Activated T-cell treated with anti-CD3 and anti-CD28 coated beads for 24 hours (primary cell): ENCODE results near the gene TUBA1A.
"Not testable (repeated sequence)": the region's sequence is repeated elsewhere in the genome, so short reads cannot be mapped to it uniquely, and the experiment has no call there.

ENCODE experiments used
- DNase-seq: peaks from one replicate; pipeline ENCODE4 v3.0.0-alpha.2; 2020; ENCODE audit warnings: low read depth

Gene TUBA1A

DNA sequence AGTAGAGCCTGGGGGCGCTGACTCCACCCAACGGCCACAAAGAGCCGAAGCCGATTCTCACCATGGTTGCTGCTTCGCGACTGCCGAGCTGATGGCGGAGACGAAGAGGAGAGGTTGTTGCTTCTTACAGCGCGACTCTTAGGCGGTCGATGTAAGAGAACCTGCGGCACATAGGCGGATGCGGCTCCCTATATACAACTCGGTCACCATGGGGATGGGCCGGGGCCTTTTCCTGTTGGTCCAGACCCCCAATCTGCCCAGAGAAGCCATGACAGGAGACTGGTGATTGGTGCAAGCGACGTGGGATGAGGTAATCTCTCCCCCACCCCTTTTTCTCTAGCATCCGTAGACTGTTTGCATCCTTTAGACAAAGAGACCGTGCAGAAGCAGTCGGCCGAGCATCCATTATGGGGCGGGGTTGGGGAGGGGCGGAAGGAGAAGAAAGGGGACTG, at the start of gene TUBA1A:
TSS of gene TUBA1A (minus strand) at position 165 of the 452 bp plus-strand sequence. CDS start at position 64, 101 bp downstream.
- DNase-seq: peak; percentile 86

DNA sequence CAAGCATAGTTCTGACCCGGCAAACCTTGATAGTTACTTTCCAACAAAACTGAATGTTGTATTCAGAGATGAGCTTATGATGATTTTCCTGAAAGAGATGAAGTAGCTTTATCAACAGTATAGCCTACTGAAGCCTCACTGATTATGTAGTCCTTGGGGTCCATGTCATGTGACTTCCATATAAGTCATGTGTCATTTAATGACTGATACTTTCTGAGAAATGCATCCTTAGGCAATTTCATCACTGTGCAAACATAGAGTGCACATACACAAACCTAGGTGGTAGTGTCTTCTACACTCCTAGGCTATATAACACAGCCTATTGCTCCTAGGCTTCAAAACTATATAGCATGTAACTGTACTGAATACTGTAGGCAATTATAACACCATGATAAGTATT, 47.5 kb upstream of the TUBA1A start:
- DNase-seq: no peak

DNA sequence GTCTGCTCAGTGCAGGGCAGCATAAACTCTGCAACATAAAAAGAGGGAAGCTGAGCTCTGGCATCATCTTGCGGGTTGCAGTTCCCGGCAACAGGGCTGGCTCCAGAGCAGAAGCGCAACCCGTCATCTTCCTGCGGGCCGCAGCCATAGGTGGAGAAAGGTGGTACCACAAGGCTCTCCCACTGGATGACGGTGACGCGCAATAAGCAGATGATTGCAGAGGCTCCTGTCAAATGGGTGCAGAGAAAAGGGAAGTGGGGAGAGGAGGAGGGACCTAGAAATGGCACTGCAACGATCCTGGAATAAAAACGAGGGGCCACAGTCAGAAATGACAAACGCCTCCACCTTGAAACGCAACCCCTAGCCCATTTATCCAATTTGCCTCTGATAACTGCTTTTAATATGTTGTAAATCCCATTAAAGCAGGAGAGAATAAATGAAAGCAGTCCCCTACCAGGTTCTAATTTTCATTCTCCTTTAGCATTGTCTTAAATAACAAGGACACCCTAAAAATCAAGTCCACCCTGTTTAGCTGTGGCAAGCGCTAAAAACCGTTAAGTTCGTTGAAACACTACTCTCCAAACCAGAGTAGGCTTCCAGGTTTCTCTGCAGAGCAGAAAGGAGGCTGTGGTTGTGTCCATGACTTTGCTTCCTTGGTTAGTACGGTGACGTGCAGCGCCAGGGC, 45.1 kb upstream of the TUBA1A start:
- DNase-seq: no peak

DNA sequence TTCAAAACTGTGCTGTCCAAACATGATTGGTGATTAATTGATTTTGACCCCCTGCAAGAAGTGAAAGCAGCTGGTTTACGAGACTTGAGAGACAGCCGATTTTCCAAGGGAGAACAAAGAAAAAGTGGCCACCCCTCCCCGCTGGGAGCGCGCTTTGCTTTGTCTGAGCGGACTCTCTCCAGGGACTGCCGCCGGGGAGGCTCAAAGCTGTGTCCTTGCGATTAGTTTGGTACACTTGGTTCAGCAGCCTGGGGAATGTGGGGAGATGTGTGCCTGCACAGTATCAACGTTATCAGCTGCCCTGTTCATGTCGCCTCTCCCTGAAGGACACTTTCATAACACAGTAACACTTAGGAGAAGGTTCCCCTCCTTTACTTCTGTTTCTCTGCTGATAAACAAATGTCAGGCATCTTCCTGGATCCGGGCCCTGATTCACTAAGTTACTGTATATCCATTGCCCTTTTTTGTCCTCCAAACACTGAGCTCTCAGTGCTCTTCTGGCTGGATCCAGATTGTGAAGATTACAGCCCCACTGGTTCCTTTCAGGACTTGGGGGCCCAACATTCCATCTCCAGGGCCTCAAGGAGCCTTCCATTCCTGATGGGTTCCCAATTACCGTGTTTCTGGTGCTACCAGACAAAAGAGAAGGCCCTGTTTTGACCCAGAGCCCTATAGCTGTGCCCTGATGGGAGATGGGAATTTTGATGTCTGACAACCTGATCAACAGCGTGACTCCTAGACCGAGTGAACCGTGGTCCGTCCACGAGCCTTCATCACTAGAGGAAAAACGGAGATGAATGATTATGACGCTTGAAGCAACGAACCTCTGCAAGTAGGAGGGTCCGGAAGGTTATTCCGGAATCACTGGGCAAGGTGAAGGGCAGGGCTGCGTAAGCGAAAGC, 44.3 kb upstream of the TUBA1A start:
- no peak for DNase-seq

DNA sequence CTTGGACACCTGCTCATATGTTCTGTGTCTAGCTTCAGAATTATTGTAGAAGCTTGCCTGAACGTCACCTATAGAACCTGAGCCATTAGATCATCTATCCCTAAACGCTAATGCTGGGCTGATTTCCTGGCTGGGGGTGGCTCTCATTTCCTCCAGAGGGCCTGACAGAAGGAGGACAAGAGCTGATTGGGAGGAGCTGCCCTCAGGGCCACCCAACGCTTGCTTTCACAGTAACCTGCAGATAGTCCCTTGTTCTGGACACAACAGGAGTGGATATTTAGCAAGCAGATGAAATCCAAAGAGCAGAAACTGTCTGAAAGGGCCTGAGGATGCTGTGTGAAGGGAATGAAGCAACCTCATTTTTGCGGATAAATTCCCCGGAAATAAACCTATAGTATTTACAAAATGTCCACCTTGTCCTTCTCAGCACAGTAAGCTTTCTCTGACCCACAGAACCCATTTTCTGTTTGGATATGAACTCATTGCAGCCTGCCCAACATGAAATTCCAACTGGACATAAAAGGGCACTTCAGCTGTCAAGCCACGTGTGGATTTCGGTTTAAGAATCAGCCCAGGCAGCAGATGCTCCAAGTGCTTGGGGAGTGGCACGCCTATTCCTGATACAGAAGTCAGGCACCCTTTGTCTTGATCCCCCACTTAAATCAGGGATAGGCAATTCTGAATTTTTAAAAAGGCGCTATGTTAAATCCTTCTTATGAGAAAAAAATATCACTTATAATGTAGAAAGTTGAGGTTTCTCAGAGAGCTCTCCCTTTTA, 43.2 kb upstream of the TUBA1A start:
- no peak for DNase-seq

DNA sequence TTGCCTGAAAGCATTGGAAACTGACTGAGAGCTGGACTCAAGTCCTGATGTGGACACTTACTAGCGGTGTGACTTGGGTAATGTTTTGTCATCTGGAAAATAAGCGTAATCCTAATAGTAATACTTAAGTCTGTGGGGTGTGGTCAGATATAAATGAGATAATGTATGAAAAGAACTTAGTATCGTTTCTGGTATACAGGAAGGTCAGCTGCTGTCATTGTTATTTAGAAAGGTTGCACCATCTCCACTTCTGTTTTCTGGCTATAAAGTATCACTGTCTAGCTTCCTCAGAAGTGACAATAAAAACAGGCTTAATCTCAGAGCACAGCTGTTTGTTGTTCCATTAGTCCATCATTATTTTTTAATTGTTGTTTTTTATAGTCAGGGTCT, 41.9 kb upstream of the TUBA1A start:
- DNase-seq: no peak

DNA sequence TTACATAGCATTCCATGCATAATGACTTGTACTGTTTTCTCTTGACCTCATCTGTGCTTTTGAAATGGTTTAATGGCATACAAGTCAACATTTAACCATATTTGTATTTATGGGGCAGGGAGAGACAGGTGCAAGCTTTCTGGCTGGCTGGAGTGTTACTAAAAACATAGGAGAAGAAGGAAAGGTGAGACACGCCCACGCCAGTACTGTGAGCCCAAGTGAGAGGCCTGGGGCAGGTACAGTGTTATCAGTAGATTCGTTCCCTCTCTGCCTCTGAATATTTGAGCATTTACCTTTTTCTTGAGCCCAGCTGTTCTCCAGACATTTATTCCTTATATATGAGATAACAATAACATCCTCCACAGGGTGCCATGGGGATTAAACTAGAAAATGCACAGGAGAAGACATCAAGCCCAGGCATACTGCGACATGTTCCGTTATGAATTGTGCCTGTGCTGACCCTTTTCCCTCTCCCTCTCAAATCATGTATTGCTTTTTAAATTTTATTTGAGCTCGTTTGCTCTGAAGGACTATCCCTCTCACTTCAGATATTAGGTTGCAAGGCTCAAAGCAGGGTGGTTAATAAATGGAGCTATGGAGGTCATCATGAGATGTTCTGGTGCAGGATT, 41.4 kb upstream of the TUBA1A start:
- no peak for DNase-seq

DNA sequence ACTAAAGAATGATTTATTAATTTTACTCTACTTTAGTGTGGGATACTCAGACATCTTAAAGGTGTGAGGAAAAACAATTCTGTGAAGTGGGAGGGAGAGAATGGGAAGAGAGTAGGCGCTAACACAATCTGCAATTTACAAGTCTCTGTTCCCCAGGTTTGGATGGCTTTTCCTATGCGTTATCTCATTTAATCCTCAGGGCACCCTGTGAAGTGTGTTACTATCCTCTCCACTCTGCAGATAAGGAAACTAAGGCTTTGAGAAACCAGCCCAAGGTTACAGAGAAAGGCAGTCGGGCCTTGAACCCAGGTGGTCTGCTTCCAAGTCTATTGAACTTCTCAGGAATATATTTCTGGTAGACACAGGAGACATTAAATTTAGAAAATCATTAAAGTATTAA, 39.8 kb upstream of the TUBA1A start:
- DNase-seq: no peak

DNA sequence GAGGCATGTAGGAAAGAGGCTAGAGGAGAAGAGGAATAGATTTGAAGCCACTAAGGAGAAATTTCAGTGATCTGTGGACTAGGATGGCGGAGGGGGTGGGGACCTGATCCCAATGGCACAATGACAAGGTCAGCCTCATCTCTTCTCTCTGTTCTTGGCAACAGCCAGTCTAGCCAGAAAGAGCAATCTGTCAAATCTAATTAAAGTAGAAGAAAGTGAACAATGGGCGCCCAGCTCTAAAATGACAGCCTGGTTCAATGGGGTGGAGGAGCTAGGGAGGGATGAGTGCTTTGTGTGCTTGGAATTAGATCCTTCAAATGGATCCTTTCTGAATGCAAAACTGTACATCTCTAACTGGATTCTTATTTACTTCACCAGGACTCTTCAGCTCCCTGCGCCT, 38.8 kb upstream of the TUBA1A start:
- no peak for DNase-seq

DNA sequence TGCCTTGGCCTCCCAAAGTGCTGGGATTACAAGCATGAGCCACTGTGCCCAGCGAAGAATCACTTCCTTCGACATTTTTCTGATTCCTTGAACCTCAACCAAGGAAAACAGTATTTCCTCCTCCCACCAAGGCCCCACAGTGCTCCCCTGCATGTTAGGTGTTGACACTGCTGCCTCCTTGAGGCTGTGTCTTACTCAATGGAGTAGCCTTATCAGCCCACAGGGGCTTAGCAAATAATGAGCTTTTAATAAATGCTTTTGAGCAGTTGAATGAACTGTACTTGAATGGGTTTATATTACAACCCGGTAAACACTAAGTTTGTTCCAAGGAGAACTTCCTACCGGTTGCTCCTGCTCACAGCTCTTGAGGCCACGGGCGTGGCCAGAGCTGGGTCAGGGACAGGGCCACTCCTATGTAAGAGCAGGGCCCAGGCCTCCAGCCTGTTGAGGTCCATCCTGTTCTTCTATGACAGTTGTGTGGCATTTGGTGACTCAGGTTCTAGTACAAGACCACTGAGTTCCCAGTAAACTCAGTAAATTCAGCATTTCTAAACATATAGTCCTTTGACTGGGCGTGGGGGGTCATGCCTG, 36.8 kb upstream of the TUBA1A start:
- DNase-seq: no peak

DNA sequence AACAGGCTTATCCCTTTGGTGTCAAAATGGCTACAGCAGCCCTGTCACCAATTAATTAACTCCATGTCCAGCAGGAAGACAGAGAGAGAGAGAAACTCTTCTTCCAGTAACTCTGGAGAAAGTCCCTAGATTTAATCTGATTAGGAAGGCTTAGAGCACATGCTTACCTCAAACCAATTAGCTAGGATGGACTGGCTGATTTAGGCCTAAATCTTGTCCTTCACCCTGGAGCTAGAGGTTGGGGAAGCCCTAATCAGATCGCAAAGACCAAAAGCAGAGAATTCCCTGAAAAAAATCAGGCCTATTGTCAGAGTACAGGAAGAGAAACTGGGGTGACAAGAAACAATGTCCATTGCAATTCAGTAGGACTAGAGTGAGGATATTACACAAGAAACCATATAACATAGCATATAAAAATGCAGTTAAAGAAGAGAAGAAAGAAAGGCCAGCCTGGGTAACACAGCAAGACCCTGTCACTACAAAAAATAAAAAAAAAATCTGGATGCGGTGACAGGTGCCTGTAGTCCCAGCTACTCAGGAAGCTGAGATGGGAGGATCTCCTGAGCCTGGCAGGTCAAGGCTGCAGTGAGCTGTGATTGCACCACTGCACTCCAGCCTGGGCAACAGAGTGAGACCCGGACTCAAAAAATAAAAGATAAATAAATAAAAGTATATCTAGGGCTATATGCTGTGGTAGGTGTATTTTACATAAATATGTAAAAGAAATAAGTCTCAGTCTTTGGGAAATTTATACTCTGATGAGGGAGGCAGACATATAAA, 34.9 kb upstream of the TUBA1A start:
- no peak for DNase-seq

DNA sequence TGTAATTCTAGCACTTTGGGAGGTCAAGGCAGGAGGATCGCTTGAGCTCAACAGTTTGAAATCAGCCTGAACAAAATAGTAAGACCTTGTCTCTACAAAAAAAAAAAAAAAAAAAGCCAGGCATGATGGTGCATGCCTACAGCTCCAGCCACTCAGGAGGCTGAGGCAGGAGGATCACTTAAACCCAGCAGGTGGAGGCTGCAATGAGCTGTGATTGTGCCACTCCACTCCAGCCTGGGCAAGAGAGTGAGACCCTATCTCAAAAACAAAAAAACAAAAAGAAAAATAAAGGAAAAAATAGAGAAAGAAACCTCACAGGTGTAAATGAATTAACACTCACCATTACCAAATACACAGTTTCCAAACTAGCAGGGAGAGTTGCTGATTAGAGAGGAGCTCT, 34.2 kb upstream of the TUBA1A start:
- DNase-seq: no peak

DNA sequence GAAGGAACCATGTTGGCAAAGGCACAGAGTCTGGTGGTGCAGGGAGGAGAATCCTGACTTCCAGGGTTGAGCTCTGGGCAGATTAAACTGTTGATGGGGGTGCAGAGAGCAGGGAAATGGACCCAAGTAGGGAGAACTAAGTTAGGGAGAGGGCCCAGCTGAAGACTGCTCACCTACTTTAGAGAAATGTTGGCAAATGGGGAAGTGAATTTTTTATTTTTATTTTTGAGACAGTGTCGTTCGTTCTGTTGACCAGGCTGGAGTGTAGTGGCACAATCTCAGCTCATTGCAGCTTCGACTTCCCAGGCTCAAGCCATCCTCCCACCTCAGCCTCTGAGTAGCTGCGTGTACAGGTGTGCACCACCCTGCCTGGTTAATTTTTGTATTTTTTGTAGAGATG, 32.1 kb upstream of the TUBA1A start:
- DNase-seq: no peak

DNA sequence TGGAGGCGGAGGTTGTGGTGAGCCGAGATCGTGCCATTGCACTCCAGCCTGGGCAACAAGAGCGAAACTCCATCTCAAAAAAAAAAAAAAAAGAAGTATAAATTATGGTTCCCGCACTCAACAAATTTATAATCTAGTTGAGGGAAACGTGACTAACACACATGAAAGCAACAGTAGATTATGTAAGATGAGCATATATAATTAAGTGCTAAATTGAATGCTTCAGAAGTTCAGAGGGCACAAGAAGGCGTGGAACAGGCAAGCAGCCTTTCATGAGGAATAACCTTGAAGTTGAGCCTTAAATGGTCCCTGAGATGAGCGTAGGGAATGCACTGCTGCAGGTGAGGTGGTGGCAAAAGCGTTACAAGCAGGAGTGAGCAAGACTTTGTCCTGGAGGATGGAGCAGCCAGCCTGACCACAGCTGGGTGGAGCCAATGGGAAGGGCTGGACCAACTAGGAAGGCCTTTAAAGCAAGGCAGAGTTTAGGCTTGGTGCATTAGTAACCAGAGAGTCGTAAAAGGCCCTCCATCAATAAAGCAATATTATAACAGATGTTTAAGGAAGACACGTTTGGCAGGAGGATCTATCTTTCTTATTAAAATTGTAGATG, 30.6 kb upstream of the TUBA1A start:
- no peak for DNase-seq

DNA sequence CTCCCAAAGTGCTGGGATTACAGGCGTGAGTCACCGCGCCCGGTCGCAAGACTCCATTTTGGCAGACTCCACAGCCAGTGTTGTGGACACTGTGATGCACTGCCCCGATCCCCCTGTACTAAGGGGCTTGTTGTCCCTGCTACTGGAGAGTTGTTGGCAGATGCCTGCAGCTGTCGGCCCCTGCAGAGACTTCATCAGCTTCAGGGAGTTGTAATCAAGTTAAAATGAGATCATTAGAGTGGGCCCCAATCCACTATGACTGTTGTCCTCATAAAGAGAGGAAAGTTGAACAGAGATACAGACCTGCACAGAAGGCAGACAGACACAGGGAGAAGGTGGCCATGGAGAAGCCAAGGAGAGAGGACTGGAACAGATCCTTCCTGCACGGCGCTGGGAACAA, 23.7 kb upstream of the TUBA1A start:
- no peak for DNase-seq

DNA sequence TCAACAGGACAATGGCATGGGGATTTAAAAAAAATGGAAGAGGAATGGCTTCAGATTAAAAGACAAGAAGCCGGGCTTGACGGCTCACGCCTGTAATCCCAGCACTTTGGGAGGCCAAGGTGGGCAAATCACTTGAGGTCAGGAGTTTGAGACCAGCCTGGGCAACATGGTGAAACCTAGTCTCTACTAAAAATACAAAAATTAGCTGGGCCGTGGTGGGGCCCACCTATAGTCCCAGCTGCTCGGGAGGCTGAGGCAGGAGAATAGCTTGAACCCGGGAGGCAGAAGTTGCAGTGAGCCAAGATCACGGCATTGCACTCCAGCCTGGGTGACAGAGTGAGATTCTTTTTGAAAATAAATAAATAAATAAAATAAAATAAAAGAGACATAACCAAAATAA, 21.8 kb upstream of the TUBA1A start:
- not testable (repeated sequence) for DNase-seq

DNA sequence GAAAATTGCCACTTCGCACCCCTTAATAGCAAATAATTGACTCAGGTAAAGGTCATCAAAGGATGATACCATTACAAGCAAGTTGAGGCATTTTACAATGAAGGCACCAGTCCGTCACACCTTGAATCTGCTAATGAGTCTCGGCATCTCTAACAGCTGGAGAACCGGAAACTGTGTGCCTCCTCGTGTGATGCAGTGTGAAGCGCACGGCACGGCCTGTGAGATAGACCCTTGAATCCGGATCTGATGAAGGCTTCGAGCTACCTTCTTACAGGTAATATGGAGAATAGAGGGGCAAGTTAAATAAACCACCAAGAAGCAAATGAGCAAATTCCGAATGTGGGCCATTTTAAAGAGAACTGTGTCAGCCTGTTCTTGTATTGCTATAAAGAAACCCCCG, 19.8 kb upstream of the TUBA1A start:
- no peak for DNase-seq

DNA sequence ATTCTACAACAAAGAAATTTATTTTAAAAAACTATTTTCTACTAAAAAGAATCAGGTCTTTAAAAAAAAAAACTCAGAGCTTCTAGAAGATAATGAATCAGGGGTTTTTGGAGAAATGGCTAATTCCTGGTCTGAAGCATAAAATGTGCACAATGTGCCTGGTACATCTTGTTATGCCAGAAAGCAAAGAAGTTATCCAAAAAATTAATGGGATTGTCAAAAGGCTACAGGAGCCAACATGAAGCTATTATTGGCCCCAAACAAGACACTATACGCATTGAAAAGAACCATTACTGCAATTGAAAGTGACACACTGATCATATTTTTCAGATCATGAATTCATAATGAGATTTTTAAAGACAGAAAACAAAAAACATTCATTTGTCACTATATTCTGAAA, 19.3 kb upstream of the TUBA1A start:
- no peak for DNase-seq

DNA sequence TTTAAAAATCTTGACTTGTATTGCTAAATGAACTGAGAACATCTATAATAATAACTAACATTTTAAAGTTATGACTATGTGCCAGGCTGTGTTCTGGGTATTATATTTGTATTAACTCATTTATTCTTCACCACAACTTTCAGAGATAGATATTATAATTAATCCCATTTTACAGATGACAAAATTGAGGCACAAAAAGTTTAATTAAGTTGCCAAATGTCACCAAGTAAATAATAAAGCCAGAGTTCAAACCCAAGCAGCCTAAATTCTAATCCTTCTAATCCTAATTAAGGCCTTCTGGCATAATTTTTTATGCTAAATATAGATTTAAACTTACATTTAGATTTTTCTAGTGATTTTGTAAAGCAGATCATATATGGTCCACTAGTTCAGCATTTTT, 17.5 kb upstream of the TUBA1A start:
- no peak for DNase-seq

DNA sequence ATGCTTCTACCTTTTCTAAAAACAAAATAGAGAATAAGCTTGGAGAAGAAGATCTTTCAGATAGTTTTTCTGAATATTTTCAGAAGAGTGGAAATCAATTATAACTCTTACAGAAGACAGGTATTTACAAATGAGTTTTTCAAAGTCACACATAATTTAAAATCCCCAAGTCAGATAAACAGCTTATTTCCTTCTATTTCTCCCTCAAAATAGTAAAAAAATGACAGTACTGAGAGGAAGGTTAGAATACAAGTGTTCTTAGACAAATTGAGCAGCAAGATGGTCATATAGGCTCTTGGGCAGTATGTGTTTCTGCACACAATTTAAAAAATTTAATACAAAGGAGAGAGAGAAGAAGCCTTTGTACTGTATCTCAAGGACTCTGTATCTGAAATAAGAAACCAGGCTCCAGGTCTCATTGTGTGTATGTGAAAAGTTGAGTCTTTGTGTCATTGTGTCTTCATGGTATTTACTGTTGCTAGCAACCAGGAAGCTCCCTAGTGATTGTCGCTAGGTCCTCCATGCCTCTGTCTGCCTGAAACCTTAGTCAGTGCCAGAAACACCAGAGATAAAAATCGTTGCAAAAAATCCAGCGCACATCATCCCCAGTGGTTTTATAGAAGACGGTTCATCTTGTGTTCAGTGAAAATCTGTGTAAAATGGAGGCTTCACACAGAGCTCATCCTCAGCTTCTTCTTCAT, 12.9 kb upstream of the TUBA1A start:
- no peak for DNase-seq
